GM19099 (cell line): ENCODE measurements around the gene TRAM2.

ENCODE experiments used
- POLR2A ChIP-seq: IDR thresholded peaks from 3 replicates; pipeline ENCODE4 v1.6.1; 2011; ENCODE audit warnings: low read depth; ENCODE audit not compliant: insufficient read length; ENCODE audit errors: extremely low read depth

The TRAM2 gene

GRCh38 chr6:52537001-52537753, 39.7 kb downstream of the TRAM2 start:
- no peak for TF ChIP-seq POLR2A

GRCh38 chr6:52536424-52536916, 40.4 kb downstream of the TRAM2 start:
- TF ChIP-seq POLR2A, result no peak

GRCh38 chr6:52535711-52536423, 41.0 kb downstream of the TRAM2 start:
- TF ChIP-seq POLR2A, result no peak

- TF ChIP-seq POLR2A, result no peak
Measured at GRCh38 chr6:52534966-52535390, 41.9 kb downstream of the TRAM2 start.

GRCh38 chr6:52534363-52534762, 42.5 kb downstream of the TRAM2 start:
- TF ChIP-seq POLR2A, result no peak

GRCh38 chr6:52533491-52533890, 43.4 kb downstream of the TRAM2 start:
- TF ChIP-seq POLR2A, result no peak

- no peak for TF ChIP-seq POLR2A
Measured at GRCh38 chr6:52532457-52532856, 44.4 kb downstream of the TRAM2 start.

- no peak for TF ChIP-seq POLR2A
Measured at GRCh38 chr6:52531834-52532233, 45.0 kb downstream of the TRAM2 start.

GRCh38 chr6:52531396-52531795, 45.5 kb downstream of the TRAM2 start:
- no peak for TF ChIP-seq POLR2A

GRCh38 chr6:52530351-52530750, 46.5 kb downstream of the TRAM2 start:
- no peak for TF ChIP-seq POLR2A

- no peak for TF ChIP-seq POLR2A
Measured at GRCh38 chr6:52529311-52529710, 47.5 kb downstream of the TRAM2 start.

- no peak for TF ChIP-seq POLR2A
Measured at GRCh38 chr6:52527436-52527835, 49.4 kb downstream of the TRAM2 start.

GRCh38 chr6:52526634-52527033, 50.2 kb downstream of the TRAM2 start:
- TF ChIP-seq POLR2A, result no peak

- no peak for TF ChIP-seq POLR2A
Measured at GRCh38 chr6:52524918-52525317, 51.9 kb downstream of the TRAM2 start.

- no peak for TF ChIP-seq POLR2A
Measured at GRCh38 chr6:52523378-52524142, 53.3 kb downstream of the TRAM2 start.
